ENCODE measurements around the gene OTUD1. TPM values are rescaled to one million over a fixed set of nuclear protein-coding genes. Genes with fewer than 3 reads are reported as not detected.

OTUD1 gene
- total and polyA plus RNA-seq, 2 donors (not counting 1 experiment from before 2014, with no cell fraction given), result 3.7 to 6.8 TPM

- Histone ChIP-seq H3K36me3 (ENCODE audit: control insufficient read depth, insufficient read depth, low read length) (no peaks in the 10 kb centered on the region), H3K9ac (ENCODE audit: insufficient read depth, low read length) (no peak overlapping the region), H3K4me1 (ENCODE audit: control insufficient read depth, extremely low read depth, insufficient read depth, low read length) (no peaks in the 10 kb centered on the region), H3K4me3 (replicated peaks in 1 of 4; ENCODE audit: control extremely low read depth in 1 of 4, insufficient read depth in 1 of 4, low read depth in 3 of 4, low read length in 4 of 4) (no peak overlapping the region), H3K9me3 (ENCODE audit: control insufficient read depth, insufficient read depth, low read depth, low read length) (no peaks in the 10 kb centered on the region), H3K27me3 (ENCODE audit: control insufficient read depth, insufficient read depth, low read length) (no peaks in the 10 kb centered on the region), H3K27ac (ENCODE audit: insufficient read depth, low read length) (no peak overlapping the region), H3K4me2 (ENCODE audit: extremely low read depth, insufficient read depth, low read length) (no peak overlapping the region), H3K79me2 (ENCODE audit: control insufficient read depth, insufficient read depth, low read length) (no peaks in the 10 kb centered on the region), H2AFZ (ENCODE audit: low read length) (no peak overlapping the region), H4K20me1 (ENCODE audit: control insufficient read depth, extremely low read depth, insufficient read depth, low read length) (no peaks in the 10 kb centered on the region)
- DNase-seq (ENCODE audit: low read depth in 2 of 2), result no peak
- TF ChIP-seq CTCF (conservative IDR thresholded peaks at IDR 0.05 in 1 of 2, IDR thresholded peaks at IDR 0.05 in 1 of 2; ENCODE audit: low read depth in 1 of 2, low read length in 2 of 2), result no peak
- no peak for TF ChIP-seq EZH2 (IDR thresholded peaks at IDR 0.05; ENCODE audit: low read length, missing control alignments)
These were observed 47.1 kb upstream of the OTUD1 start for GRCh38 chr10:23391821-23392220.

- Histone ChIP-seq H3K4me1 (ENCODE audit: control insufficient read depth, extremely low read depth, insufficient read depth, low read length) (peaks cover 2% of the 10 kb centered on the region), H3K4me3 (replicated peaks in 1 of 4; ENCODE audit: control extremely low read depth in 1 of 4, insufficient read depth in 1 of 4, low read depth in 3 of 4, low read length in 4 of 4) (no peak overlapping the region), H4K20me1 (ENCODE audit: control insufficient read depth, extremely low read depth, insufficient read depth, low read length) (no peaks in the 10 kb centered on the region), H3K27ac (ENCODE audit: insufficient read depth, low read length) (no peak overlapping the region), H3K9ac (ENCODE audit: insufficient read depth, low read length) (no peak overlapping the region), H3K9me3 (ENCODE audit: control insufficient read depth, insufficient read depth, low read depth, low read length) (no peaks in the 10 kb centered on the region), H2AFZ (ENCODE audit: low read length) (no peak overlapping the region), H3K36me3 (ENCODE audit: control insufficient read depth, insufficient read depth, low read length) (no peaks in the 10 kb centered on the region), H3K79me2 (ENCODE audit: control insufficient read depth, insufficient read depth, low read length) (no peaks in the 10 kb centered on the region), H3K4me2 (ENCODE audit: extremely low read depth, insufficient read depth, low read length) (no peak overlapping the region), H3K27me3 (ENCODE audit: control insufficient read depth, insufficient read depth, low read length) (no peaks in the 10 kb centered on the region)
- TF ChIP-seq EZH2 (IDR thresholded peaks at IDR 0.05; ENCODE audit: low read length, missing control alignments), result no peak
- TF ChIP-seq CTCF (conservative IDR thresholded peaks at IDR 0.05 in 1 of 2, IDR thresholded peaks at IDR 0.05 in 1 of 2; ENCODE audit: low read depth in 1 of 2, low read length in 2 of 2), result no peak
- DNase-seq (ENCODE audit: low read depth in 2 of 2), result no peak
These were observed 43.9 kb upstream of the OTUD1 start for GRCh38 chr10:23395017-23395416.

GRCh38 chr10:23396695-23397094 is 42.2 kb upstream of the OTUD1 start:
- no peaks in the 10 kb centered on the region for H3K79me2 ChIP-seq (ENCODE audit: control insufficient read depth, insufficient read depth, low read length)
- peaks cover 2% of the 10 kb centered on the region for H3K4me1 ChIP-seq (ENCODE audit: control insufficient read depth, extremely low read depth, insufficient read depth, low read length)
- no peaks in the 10 kb centered on the region for H4K20me1 ChIP-seq (ENCODE audit: control insufficient read depth, extremely low read depth, insufficient read depth, low read length)
- H3K36me3 ChIP-seq (ENCODE audit: control insufficient read depth, insufficient read depth, low read length), result no peaks in the 10 kb centered on the region
- TF ChIP-seq EZH2 (IDR thresholded peaks at IDR 0.05; ENCODE audit: low read length, missing control alignments) (no peak), CTCF (conservative IDR thresholded peaks at IDR 0.05 in 1 of 2, IDR thresholded peaks at IDR 0.05 in 1 of 2; ENCODE audit: low read depth in 1 of 2, low read length in 2 of 2) (no peak)
- no peaks in the 10 kb centered on the region for H3K27me3 ChIP-seq (ENCODE audit: control insufficient read depth, insufficient read depth, low read length)
- no peak overlapping the region for H3K9ac ChIP-seq (ENCODE audit: insufficient read depth, low read length)
- H3K9me3 ChIP-seq (ENCODE audit: control insufficient read depth, insufficient read depth, low read depth, low read length), result no peaks in the 10 kb centered on the region
- H3K27ac ChIP-seq (ENCODE audit: insufficient read depth, low read length), result no peak overlapping the region
- no peak overlapping the region for H3K4me3 ChIP-seq (replicated peaks in 1 of 4; ENCODE audit: control extremely low read depth in 1 of 4, insufficient read depth in 1 of 4, low read depth in 3 of 4, low read length in 4 of 4)
- H2AFZ ChIP-seq (ENCODE audit: low read length), result no peak overlapping the region
- no peak overlapping the region for H3K4me2 ChIP-seq (ENCODE audit: extremely low read depth, insufficient read depth, low read length)
- DNase-seq (ENCODE audit: low read depth in 2 of 2), result no peak

Measured in fibroblast of lung (primary cell).